ENCODE data around the gene IVL.

IVL gene

DNA sequence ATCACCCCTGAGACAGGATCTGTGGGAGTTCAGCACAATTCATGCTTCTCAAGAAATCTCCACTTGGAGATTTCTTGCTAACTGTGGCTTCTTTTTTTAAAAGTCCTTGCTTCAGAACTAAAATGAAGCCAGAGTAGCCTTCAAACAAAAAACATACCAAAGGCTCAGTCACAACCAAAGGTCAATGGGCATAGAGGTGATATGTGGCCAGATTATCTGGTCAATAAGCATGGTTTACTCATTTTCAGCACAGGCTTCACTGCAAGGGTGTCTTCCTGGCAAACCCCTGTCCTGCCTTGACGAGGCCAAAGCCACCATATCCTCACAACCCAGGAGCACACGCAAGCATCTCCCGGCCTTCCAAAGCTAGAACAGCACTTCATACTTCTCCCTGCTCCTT, 50.9 kb downstream of the IVL start:
- Mint-ChIP-seq H3K9me3 (no peaks in the 10 kb centered on the region), H3K36me3 (ENCODE audit: low read depth) (no peaks in the 10 kb centered on the region), H3K27me3 (ENCODE audit: low read depth) (no peaks in the 10 kb centered on the region), H3K4me3 (no peak overlapping the region), H3K27ac (no peak overlapping the region), H3K4me1 (no peaks in the 10 kb centered on the region)
- TF ChIP-seq, protein P1, sequence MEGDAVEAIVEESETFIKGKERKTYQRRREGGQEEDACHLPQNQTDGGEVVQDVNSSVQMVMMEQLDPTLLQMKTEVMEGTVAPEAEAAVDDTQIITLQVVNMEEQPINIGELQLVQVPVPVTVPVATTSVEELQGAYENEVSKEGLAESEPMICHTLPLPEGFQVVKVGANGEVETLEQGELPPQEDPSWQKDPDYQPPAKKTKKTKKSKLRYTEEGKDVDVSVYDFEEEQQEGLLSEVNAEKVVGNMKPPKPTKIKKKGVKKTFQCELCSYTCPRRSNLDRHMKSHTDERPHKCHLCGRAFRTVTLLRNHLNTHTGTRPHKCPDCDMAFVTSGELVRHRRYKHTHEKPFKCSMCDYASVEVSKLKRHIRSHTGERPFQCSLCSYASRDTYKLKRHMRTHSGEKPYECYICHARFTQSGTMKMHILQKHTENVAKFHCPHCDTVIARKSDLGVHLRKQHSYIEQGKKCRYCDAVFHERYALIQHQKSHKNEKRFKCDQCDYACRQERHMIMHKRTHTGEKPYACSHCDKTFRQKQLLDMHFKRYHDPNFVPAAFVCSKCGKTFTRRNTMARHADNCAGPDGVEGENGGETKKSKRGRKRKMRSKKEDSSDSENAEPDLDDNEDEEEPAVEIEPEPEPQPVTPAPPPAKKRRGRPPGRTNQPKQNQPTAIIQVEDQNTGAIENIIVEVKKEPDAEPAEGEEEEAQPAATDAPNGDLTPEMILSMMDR (IDR thresholded peaks at IDR 0.05; ENCODE audit: unreplicated experiment in 3 of 3): no peak

DNA sequence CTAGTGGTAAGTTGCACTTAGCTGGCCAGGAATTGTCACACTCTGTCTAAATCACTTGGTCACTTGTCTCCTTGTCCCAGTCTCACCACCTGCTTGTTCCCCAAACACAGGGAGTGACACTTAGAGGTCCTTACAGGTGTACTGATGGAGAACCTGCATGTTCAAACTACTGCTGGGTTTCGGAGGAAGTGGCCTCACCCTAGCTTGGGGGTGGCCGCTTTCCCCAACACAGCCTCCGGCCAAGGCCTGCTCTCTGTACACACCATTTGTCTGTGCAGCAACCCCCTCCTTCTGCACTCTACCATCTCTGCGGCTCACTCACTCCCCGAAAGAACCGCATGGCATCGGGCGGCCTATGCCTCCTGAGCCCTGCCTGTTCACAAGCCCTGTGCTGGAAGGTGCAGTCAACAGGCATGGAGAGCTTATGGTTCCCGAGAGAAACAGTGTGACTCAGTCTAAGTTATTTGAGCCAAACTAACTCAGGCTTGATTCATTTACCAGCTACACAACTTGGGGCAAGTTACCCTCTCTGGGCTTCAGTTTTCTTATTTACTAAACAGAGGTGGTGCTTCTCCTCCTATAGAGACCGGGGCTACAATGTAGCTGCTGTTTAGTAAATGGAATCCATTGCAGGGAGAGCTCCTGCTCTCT, 51.6 kb downstream of the IVL start:
- Mint-ChIP-seq H3K4me1 (no peaks in the 10 kb centered on the region), H3K9me3 (no peaks in the 10 kb centered on the region), H3K4me3 (no peak overlapping the region), H3K36me3 (ENCODE audit: low read depth) (no peaks in the 10 kb centered on the region), H3K27ac (no peak overlapping the region), H3K27me3 (ENCODE audit: low read depth) (no peaks in the 10 kb centered on the region)
- TF ChIP-seq, protein P1 (IDR thresholded peaks at IDR 0.05; ENCODE audit: unreplicated experiment in 3 of 3): no peak

DNA sequence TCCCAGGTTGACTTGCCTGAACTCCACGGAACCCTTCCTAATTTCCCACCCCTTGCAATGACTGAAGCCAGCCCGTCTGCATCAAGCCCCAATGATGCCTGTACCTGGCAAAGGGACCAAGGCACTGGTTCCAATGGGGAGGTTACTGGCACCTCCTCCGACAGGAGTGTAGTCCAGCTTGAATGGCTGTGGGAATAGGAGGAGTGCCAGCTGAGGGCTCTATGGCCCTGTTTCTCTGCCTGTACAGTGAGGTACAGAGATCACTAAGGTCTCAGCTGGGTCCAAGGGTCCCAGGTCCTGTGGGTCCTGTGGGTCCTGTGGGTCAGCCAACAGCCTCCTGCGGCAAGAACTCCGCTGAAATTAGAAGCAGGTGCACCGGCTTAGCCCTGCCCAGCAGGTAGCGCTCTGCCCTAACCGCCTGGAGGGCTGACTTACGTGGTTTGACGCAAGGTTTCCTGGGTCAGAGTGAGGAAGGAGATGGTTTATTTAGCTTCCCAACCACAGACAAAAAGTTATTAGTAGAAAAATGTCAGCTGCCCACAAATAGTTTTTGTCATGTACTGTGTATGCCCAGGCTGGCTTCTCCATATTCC, 52.2 kb downstream of the IVL start:
- Mint-ChIP-seq H3K27me3 (ENCODE audit: low read depth) (no peaks in the 10 kb centered on the region), H3K9me3 (no peaks in the 10 kb centered on the region), H3K4me1 (no peaks in the 10 kb centered on the region), H3K27ac (no peak overlapping the region), H3K36me3 (ENCODE audit: low read depth) (no peaks in the 10 kb centered on the region), H3K4me3 (no peak overlapping the region)
- TF ChIP-seq, protein P1 (IDR thresholded peaks at IDR 0.05; ENCODE audit: unreplicated experiment in 3 of 3): no peak
